AG08395 (cell line): ENCODE measurements around the gene KRT37.

ENCODE experiments used
- DNase-seq: peaks from one replicate; pipeline ENCODE4 v3.0.0; 2012; ENCODE audit warnings: mixed read lengths, low spot score

KRT37 gene

DNA sequence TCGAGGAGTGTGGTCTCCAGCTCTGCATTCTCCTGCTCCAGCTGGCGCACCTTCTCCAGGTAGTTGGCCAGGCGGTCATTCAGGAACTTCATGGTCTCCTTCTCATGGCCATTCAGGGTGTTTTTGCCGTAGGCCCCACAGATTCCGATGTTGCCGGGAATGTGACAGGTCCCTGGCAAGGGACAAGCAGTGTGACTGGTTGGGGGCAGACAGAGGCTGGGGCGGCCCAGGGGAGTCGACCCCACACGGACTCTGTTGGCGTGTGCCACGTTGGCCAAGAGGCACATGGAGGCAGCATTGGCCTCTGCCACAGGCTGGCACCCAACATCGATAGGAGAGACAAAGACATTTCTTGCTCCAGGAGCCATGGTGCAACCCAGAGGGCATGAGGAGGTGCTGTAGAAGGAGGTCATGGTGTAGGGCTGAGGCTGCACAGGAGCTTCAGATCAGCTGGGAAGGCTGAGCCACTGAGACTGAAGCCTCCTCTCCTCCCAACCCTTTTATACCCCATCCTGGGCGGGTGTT lies at the start of gene KRT37:
KRT37 (minus strand) TSS at position 475 of the 525 bp plus-strand sequence; CDS start at position 413, 62 bp downstream.
- DNase-seq, result no peak

DNA sequence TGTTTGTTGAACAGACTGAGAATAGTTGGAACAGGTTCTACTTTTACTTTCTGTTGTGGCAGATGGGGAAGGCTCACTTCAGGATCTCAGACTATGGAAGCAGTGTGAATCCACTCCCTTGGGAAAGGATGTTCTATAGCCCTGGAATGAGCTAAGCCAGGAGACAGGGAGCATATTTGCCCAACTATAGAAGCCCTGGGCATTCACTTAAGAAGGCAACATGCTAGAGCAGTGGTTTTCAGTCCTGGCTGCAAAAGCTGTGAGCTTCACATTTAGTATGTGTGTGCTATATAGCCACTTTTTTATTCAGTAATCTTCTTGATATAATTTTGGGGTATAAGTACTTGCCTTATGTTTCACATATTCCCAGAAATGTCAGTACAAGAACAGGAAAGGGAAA lies 44.0 kb upstream of the KRT37 start:
- no peak for DNase-seq

DNA sequence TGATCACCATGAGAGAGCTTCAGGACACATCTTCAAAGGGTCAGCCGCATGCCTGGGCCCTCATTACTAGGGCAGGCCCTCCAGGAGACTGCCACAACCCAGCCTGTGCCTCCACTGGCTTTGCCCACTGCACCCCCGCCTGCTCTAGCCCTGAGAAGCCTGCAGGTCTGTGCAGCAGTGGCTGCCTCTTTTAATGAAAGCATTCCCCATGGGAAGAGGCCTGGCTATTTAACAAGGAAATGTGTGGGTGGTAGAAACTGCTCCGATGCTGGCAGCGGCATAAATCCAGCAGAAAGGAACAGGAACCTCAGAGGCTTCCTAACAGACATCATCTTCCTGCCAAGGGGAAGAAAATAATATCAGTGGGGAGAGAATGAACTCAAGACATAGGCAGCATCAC lies 43.2 kb upstream of the KRT37 start:
- DNase-seq, result no peak

DNA sequence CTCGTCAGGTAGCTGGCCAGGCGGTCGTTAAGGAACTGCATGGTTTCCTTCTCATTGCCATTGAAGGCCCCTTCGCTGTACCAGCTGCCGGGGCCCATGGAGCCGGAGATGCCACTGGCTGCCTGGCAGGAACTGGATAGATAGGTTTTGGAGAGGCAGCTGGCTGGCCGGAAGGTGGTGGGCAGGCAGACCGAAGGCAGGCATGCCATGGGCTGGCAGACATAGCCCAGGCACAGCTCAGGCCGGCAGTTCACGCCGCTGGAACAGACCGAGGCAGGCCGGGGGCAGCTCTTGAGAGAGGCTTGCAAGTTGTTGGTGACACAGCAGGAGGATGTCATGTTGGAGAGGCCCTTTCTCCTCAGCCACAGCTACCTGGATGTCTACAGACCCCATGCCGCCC lies 42.6 kb upstream of the KRT37 start, which contains the start of gene KRT32:
KRT32 (minus strand) TSS at position 399 of the 400 bp plus-strand sequence; CDS start at position 338, 61 bp downstream.
- no peak for DNase-seq

DNA sequence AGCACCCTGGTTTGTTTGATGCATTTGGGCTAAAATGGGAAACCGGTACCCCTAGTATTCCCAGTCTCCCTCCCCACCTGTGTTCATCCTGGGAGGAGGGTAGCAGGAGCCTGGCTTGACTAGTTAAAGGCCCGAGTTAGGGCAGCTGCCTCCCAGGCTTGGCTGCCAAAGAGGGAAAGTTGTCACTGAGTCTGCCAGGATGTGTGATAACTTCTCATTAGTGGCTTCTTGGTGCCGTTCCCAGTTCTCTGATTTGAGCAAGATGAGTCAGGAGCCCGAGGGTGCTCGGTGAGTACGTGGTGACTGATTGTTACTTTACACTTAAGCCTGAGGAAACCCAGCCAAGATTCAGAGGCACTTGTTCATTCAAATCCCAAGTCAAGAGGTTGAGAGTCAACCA lies 40.3 kb upstream of the KRT37 start:
- peak; percentile 96 for DNase-seq

DNA sequence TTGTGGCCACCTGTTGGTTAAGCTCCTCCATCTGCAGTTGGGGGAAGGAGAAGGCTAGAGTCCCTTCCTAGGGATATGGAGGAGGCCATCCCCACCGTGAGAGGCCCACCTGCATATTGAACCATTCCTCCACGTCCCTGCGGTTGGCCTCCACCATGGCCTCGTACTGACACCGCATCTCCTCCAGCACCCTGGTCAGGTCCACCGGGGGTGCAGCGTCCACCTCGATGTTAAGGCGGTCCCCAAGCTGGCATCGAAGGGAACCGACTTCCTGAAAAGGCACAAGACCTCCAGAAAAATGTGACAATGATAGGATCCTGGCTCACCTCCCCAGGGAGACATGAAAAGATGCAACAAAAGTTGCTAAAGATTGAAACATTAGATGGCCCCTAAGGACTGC lies 39.8 kb upstream of the KRT37 start:
- no peak for DNase-seq

- DNase-seq, result no peak
Measured at GRCh38 chr17:41463746-41464145, 39.4 kb upstream of the KRT37 start.

- DNase-seq, result no peak
Measured at GRCh38 chr17:41462705-41463104, 38.3 kb upstream of the KRT37 start.

DNA sequence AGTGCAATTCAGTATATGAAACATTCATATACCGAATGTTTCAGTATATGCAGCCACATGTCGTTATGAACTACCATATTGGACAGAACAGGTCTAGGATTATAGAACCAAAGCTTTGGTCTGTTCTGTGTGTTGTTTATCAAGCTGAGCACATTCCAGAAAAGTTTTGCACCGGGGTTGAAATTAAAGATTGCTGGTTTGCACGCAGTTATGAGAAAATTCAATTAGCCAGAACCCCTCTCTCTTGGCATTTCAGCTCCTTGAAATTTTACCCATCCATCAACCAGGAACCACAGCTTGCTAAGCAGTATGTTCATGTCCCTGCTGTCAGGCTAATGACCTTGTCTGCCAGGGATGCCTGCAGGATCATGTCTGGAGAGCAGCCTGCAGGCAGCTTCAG lies 33.3 kb upstream of the KRT37 start:
- DNase-seq, result no peak

- no peak for DNase-seq
Measured at GRCh38 chr17:41456204-41456603, 31.8 kb upstream of the KRT37 start.

DNA sequence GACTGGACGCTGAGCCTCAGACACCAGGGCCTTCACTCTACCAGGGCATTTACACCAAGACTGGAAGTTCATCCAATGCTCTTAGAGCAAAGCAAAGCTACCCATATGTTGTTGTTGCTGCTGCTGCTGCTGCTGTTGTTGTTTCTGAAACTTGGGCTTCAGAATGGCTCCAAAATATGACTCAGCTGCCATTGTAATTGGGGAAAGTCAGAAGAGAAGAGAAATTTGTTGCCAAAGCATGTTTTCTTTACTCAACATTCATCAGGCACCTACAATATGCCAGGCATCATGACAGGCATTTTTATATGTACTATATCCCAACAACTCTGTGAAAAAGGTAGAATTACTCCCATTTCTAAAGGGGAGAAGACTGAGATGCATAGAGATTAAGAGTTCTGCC lies 30.9 kb upstream of the KRT37 start:
- DNase-seq, result peak; percentile 39

DNA sequence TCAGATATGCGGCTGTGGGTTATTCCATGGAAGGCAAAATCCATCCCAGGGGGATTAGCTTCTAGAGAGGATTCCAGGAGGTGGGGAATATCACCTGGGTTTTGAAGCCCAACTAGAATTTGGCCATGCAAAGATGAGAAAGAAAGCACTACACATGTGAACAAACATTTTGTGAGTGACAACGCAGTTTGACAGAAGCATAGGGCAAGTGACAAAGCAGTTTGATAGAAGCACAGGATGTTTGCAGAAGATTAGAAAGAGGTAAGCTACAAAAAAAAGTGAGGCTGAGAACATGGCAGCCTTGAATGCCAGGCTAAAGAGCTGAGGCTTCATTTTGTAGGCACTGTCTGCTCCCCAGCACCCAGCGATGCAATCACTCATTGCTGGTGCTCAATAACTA lies 28.7 kb upstream of the KRT37 start:
- no peak for DNase-seq

DNA sequence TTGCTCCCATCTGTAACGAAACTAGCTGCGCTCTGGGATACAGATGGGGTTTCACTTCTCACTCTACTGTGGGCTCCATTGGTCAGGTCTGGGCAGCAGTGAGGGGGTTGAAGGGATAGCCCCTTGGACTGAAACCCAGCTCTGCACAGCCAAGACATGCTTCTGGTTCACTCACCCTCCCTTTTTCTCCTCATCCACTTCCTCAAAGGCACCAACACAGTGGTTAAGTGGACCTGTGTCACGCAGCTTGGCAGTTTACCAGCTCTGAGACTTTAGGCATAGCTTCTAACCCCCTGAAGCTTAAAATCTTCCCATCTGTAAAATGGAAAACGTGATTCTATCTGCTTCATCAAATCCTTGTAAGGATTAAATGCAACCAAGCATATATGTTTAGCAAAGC lies 27.9 kb upstream of the KRT37 start:
- DNase-seq, result no peak

DNA sequence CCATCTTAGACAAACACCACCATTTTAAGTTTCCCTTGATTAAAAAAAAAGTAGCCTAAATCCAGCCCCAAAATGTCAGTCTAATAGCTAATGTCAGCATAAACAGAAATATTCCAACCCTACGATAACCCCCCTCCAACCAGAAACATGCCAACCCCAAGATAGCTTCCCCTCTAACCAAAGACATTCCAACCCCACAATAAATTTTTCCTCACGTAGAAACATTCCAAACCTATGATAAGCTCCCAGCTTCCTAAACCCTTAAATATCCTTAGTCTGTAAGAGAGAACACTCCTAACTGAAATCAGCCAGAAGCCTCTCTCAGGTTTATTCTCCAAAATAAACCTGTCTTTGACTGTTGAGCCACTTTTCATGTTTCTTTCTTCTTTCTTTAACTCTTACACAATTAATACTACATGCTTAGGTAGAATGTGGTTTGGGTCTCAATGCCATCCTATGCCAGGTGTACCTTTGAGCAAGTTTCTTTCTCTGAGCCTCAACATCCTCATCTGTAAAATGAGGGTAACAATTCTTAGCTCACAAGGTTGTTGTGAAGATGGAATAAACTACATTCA lies 26.9 kb upstream of the KRT37 start:
- peak; percentile 30 for DNase-seq

- no peak for DNase-seq
Measured at GRCh38 chr17:41449008-41449407, 24.6 kb upstream of the KRT37 start.

- DNase-seq, result peak; percentile 17
Measured at GRCh38 chr17:41448506-41448905, 24.1 kb upstream of the KRT37 start.

- peak; percentile 26 for DNase-seq
Measured at GRCh38 chr17:41446806-41447205, 22.4 kb upstream of the KRT37 start.

- DNase-seq, result no peak
Measured at GRCh38 chr17:41444640-41445039, 20.3 kb upstream of the KRT37 start.

DNA sequence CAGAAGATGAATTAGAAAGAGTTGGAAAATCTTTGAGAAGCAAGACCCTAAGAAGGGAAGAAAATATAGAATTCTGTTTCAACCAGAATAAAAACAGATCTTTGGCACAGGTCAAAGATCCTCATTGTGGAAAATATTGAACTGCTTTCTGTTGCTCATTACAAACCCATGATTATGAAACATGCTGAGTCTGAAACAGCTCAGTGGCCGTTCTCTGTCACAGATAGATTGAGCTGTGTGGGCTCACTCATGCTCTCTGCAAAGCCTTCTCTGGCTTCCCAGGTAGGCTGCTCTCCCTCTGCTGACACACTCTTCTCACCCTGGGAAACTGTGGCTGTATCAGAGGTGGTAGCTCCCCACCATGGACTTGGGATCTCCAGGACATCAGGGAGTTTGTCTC lies 19.8 kb upstream of the KRT37 start:
- DNase-seq, result peak; percentile 33

GRCh38 chr17:41442739-41443138 lies 18.4 kb upstream of the KRT37 start:
- DNase-seq, result peak; percentile 78

DNA sequence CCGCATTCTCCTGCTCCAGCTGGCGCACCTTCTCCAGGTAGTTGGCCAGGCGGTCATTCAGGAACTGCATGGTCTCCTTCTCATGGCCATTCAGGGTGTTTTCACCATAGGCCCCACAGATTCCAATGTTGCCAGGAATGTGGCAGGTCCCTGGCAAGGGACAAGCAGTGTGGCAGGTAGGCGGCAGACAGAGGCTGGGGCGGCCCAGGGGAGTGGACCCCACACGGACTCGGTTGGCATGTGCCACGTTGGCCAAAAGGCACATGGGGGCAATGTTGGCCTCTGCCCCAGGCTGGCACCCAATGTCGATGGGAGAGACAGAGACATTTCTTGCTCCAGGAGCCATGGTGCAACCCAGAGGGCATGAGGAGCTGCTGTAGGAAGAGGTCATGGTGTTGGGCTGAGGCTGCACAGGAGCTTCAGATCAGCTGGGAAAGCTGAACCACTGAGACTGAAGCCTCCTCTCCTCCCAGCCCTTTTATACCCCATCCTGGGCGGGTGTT lies 16.2 kb upstream of the KRT37 start, which contains the start of gene KRT38:
KRT38 (minus strand) TSS at position 453 of the 503 bp plus-strand sequence; CDS start at position 391, 62 bp downstream.
- no peak for DNase-seq

GRCh38 chr17:41439375-41439774 lies 15.0 kb upstream of the KRT37 start:
- no peak for DNase-seq

- no peak for DNase-seq
Measured at GRCh38 chr17:41437769-41438168, 13.4 kb upstream of the KRT37 start.

- DNase-seq, result no peak
Measured at GRCh38 chr17:41437254-41437653, 12.9 kb upstream of the KRT37 start.
